Fibroblast of the aortic adventitia (primary cell): Measurements from ENCODE around the gene PRAME. TPM values are rescaled to one million over a fixed set of nuclear protein-coding genes. Genes with fewer than 3 reads are reported as not detected.

Source experiments
- DNase-seq: peaks from one replicate; pipeline ENCODE4 v3.0.0-alpha.2; 2010; ENCODE audit warnings: low read depth
- H3K4me3 ChIP-seq: 2 replicates; pipeline ENCODE4 v1.5.1; 2011; ENCODE audit warnings: low read depth, mild to moderate bottlenecking, control low read depth, low read length, moderate library complexity
- total RNA-seq: library from RNA; depleted of rRNA; stranded (reverse); fragments of >200 nt; gene quantifications from 2 replicates; pipeline ENCODE4 v1.2.3, GENCODE V29; 2012; ENCODE audit warnings: low replicate concordance
- TF ChIP-seq, protein P1 (sequence below): IDR thresholded peaks from 2 replicates; pipeline ENCODE4 v1.5.1; 2011; ENCODE audit warnings: mild to moderate bottlenecking, low read length, control low read depth, inconsistent platforms; ENCODE audit not compliant: insufficient read depth

The PRAME gene
- total RNA-seq, 1 donor: 0.54 TPM

DNA sequence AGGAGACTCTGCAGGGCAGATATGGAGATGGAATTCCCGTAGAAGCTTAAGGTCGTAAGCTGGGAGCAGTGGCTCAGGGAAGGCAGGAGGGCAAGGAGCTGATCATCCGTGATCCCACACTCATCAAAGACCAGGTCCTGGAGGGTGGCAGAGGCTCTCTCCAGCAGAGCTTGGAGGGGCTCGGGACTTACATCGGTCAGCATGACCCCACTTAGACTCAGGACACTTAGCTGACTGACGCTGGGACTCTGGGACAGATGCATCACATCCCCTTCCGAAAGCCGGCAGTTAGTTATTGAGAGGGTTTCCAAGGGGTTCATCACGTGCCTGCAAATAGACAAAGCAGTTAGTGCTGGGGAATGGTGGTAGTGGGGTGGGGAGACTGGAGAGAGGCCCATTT is 10.7 kb downstream of the PRAME start:
- TF ChIP-seq, protein P1, sequence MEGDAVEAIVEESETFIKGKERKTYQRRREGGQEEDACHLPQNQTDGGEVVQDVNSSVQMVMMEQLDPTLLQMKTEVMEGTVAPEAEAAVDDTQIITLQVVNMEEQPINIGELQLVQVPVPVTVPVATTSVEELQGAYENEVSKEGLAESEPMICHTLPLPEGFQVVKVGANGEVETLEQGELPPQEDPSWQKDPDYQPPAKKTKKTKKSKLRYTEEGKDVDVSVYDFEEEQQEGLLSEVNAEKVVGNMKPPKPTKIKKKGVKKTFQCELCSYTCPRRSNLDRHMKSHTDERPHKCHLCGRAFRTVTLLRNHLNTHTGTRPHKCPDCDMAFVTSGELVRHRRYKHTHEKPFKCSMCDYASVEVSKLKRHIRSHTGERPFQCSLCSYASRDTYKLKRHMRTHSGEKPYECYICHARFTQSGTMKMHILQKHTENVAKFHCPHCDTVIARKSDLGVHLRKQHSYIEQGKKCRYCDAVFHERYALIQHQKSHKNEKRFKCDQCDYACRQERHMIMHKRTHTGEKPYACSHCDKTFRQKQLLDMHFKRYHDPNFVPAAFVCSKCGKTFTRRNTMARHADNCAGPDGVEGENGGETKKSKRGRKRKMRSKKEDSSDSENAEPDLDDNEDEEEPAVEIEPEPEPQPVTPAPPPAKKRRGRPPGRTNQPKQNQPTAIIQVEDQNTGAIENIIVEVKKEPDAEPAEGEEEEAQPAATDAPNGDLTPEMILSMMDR: no peak
- no peak overlapping the region for H3K4me3 ChIP-seq
- no peak for DNase-seq

DNA sequence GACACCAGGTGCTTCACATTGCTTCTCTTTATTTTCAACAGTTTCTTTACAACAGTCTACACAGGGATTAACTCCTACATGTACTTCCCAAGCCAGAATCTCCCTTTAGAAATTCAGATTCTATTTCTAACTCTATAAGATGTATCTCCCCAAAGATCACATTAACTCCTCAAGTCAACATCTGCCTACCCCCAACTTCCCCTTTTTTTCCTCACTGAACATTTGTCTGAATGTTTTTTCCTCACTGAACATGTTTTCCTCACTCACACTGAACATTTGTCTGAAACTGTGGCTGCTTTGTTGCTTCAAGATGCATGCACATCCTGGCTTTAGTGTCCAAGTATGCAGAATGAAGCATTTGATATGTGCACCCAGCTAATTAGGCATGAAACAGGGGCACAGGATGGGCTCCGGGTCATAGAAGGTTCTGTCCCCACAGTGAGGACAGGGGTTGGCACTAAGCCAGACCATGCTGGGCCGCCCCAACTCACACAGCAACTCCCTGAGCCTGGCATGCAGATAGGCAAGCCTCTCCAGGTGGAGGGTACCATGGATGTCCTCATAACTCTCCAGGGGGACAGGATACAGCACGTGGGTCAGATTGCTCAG is 11.3 kb downstream of the PRAME start:
- H3K4me3 ChIP-seq: no peak overlapping the region
- TF ChIP-seq, protein P1: no peak
- no peak for DNase-seq

DNA sequence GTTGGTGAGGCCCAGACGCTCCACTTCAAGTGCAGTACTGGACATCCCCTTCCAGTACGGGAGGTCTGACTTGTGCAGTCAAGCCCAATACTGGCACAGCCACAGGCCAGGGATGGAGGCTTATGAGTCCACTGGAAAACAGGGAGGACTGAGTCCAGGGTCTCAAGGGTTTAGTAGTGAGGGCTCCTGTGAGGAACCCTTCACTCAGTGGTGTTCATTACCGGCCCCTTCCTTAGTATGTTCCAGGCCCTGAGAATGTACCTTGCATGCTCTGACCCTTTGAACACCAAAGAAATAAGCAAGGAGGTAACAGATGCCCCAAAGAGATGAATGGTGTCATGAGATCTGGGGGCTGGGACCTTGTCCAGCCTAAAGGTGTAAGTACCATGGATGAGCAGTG is 11.8 kb downstream of the PRAME start:
- TF ChIP-seq, protein P1: no peak

DNA sequence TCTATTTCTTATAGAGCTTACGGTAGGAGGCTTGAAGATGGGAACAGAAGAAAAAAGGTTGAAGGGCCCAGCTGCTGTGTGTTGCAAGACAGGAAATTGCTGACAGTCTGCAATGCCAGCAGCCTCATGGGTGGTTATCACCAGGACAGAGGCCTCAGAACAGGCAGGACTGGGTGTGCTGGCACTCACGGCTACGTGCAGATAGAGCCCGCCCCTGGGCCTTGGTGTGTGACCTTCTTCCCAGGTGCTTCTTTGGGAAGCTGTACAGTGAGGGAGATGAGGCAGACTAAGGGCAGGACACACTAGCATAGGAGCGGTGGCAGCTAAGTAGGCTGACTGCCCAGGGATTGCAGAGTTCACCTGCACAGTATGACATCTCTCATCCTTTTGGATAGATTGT is 12.6 kb downstream of the PRAME start:
- TF ChIP-seq, protein P1: no peak
- no peak overlapping the region for H3K4me3 ChIP-seq
- DNase-seq: no peak

More for the DNA sequence above, 11.8 kb downstream of the PRAME start:
- DNase-seq: no peak
- no peak overlapping the region for H3K4me3 ChIP-seq

DNA sequence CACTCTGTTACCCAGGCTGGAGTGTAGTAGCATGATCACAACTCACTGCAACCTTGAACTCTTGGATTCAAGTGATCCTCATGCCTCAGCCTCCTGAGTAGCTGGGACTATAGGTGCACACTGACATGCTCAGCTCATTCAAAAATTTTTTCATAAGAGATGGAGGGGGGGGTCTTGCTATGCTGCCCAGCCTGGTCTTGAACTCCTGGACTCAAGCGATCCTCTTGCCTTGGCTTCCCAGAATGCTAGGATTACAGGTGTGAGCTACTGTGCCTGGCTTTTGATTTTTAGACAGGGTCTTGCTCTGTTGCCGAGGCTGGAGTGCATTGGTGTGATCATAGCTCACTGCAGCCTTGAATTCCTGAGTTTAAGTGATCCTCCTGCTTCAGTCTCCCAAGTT is 14.0 kb downstream of the PRAME start:
- DNase-seq: no peak
- no peak overlapping the region for H3K4me3 ChIP-seq
- TF ChIP-seq, protein P1: no peak

DNA sequence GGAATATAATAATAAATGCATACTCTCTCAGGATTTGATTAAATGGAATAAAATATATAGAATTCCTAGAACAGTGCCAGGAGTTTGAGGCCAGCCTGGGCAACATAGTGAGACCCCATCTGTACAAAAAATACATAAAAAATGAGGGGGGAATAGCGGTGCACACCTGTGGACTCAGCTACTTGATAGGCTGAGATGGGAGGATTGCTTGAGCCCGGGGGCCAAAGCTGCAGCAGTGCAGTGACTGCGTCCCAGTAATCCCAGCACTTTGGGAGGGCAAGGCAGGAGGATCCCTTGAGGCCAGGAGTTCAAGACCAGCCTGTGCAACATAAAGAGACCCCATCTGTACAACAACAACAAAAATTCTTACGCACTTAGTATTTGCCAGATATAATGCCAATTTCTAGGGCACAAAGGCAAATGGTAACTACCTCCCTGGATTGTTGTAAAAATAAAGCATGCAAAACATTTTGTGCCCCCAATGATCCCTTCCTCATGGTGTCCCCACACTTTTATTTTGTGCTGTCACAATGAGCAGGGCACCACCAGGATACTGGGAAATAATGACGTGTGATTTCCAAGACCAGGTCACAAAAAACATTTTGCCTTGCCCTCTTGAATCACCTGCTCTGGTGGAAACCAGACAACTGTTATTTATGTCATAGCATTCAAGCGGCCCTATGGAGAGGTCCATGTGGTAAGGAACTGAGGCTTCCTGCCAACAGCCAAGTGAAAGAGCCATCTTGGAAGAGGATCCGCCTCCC is 20.7 kb downstream of the PRAME start:
- no peak for DNase-seq
- TF ChIP-seq, protein P1: no peak
- no peak overlapping the region for H3K4me3 ChIP-seq
